Hindlimb muscle (tissue), 1 donor: ENCODE results near the gene CCDC69. TPM values are rescaled to one million over a fixed set of nuclear protein-coding genes. Genes with fewer than 3 reads are reported as not detected.
"Not testable (repeated sequence)": the region's sequence is repeated elsewhere in the genome, so short reads cannot be mapped to it uniquely, and the experiment has no call there.

Source experiments
- DNase-seq: peaks from one replicate; pipeline ENCODE4 v3.0.0-alpha.2; 2013
- polyA plus RNA-seq: library from polyadenylated mRNA; unstranded; fragments of 120-200 nt; gene quantifications from one replicate; pipeline ENCODE4 v1.2.1, GENCODE V29; 2013; ENCODE audit not compliant: insufficient read length

CCDC69 gene
- polyA plus RNA-seq = 86.9 TPM

DNA sequence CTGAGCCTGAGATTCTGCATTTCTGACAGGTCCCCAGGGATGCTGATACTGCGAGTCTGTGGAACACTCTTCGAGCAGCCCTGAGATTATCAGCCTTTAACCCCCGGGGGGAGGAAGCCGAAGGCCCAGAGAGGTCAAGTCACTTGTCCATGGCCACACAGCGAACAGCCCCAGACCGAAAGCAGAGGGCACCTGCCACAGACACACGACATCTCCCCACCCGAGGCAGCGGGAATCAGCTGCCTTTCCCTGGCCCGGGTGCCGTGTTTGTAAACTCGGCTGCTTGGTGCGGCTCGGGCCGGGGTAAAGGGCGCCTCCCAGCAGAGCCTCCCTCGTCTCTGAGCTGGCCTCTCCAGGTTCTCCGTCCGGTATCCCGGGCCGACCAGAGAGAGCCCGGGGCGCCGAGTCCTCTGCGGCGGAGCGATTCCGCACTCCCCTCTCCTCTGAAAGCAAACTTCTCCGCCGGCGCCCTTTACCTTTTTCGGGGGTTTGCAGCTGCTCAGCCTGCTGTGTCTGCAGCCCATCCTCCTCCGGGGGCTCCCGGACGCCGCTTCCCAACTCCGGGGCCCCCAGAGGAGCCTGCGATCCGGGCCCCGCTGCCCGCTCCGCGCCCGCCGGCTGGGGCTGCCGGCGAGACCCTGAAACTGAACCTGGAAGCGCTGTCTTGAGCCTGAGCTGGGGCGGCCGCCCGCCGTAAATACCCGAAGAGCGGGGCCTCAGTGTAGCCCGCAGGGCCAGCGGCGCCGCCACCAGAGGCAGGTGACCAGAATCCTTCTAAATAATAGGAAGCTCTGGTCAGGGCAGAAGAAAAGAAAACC lies at the start of gene CCDC69:
TSS of gene CCDC69 (minus strand) at position 646 of the 818 bp plus-strand sequence. CDS start at position 524, 122 bp downstream.
- DNase-seq = peak; percentile 76

- DNase-seq = no peak
These were observed 47.4 kb upstream of the CCDC69 start for GRCh38 chr5:151271336-151271735.

DNA sequence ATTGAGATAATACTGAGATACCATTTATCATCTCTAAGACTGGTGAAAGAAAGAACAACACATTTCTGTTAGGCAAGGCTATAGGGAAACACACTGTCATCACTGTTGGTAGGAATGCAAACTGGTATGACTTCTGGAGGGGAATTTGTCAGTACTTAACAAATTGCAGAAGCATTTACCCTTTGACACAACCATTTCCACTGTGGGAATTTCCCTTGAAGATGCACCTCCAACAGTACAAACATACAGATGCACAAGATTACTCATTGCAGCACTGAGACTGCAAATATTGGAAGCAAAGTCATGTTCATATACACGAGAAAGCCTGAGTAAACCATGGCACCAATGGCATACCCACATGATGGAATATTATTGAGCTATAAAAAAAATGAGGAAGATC lies 46.7 kb upstream of the CCDC69 start:
- no peak for DNase-seq

DNA sequence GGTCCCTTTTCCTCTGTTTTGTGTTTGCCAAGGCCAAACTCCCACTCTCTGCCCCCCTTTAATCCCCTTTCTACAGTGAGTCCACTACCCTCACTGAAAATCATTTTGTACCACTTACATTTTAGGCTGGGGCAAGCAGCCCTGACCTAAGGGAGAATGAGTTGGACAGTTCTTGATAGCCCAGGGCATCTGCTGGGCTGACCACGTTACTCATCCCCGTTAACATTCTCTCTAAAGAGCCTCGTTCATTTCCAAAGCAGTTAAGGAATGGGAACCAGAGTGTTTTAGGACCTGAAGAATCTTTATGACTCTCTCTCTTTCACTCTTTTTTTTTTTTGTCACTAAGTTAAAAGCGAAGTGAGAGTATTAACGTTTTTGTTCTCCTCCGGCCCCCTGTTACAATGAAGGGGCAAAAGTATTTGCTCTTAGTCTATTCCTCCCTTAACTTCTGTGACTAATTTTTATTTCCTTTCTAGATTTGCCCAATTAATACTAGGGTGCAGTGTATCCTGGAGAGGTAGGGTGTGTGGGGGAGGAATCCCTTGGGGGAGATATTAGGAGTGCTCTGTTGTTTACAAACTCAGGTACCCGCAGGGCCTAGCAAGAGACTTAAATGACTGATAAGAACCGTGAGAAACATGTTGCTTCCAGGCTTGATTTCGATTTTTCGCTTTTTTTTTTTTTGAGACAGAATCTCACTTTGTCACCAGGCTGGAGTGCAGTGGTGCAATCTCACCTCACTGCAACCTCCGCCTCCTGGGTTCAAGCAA lies 43.8 kb upstream of the CCDC69 start:
- DNase-seq = no peak

DNA sequence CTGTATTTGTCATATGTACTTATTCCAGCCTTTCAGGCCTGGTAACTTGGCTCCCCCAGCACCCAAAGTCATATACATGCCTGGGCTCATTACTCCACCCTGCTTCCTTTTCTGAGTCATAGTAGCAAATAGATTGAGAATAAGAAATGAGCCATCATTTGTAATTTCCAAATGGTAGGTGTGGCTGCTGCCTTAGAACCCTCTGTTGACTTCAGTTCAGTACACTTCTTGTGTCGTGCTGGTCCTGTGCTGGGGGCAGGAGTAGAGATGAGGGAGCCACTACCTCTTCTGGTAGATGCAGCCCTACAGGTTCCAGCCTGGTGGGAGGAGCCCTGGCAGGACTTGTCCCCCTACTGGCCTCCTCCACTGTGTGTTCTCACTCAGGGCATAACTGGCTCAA lies 40.2 kb upstream of the CCDC69 start:
- DNase-seq = no peak

DNA sequence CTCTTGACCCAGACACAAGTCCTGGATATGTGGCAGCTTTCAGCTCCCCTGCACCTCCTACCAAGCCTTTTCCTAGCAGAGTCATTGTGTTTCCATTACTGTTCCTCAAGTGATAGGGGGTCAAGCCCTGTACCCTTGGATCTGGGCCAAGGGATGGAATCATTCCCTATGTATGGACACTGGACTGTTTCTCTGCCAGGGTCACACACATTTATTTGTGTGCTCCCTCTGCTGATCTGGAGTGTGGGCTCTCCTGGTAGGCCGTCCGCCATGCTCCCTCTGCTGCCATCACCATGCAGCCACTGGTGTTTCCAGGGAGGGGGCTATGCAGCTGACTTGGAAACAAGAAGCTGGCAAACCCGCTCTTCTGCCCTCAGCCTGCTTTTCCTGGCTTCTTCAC lies 38.6 kb upstream of the CCDC69 start:
- no peak for DNase-seq

DNA sequence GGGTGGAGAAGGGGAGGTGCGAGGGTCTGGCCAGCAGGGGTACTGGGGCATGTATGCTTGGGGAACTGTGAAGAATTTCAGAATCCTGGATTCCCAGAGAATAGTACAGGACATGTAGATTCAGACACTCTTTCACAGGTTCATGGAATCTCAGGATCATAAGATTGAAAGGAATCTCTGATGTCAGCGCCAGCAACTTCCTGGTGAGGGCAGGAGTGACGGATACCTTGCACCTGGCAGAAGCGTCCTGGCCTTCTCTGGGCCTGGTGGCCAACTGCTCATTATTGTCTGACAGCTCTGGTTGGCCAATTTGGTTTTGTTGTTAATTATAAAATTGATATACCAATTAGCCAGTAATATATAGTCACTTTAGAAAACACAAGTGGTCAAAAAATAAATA lies 36.0 kb upstream of the CCDC69 start:
- no peak for DNase-seq

GRCh38 chr5:151258816-151259215 lies 34.9 kb upstream of the CCDC69 start:
- no peak for DNase-seq

- no peak for DNase-seq
These were observed 34.3 kb upstream of the CCDC69 start for GRCh38 chr5:151258201-151258611.

- no peak for DNase-seq
These were observed 33.9 kb upstream of the CCDC69 start for GRCh38 chr5:151257731-151258181.

- DNase-seq = no peak
These were observed 31.9 kb upstream of the CCDC69 start for GRCh38 chr5:151255621-151256286.

DNA sequence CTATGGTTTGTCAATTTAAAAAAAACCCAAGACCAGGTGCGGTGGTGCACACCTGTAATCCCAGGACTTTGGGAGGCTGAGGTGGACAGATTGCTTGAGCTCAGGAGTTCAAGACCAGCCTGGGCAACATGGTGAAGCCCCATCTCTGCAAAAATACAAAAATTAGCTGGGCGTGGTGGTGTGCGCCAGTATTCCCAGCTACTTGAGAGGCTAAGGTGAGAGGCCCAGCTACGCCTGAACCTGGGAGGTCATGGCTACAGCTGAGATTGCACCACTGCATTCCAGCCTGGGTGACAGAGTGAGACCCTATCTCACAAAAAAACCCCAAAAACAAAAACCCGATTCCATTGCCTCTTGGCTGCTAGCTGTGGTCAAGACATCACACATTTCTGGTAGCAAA lies 31.1 kb upstream of the CCDC69 start:
- DNase-seq = not testable (repeated sequence)

DNA sequence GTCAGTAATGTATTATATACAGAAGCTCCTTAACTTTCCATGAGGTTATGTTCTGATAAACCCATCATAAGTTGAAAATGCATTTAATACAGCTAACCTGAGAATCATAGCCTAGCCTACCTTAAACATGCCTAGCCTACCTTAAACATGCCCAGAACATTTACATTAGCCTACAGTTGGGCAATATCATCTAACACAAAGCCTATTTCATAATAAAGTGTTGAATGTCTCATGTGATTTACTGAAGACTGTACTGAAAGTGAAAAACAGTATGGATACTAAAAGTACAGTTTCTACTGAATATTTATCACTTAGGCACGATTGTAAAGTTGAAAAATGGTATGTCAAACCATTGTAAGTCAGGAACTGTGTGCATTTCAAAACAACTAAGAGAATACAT lies 30.7 kb upstream of the CCDC69 start:
- no peak for DNase-seq

DNA sequence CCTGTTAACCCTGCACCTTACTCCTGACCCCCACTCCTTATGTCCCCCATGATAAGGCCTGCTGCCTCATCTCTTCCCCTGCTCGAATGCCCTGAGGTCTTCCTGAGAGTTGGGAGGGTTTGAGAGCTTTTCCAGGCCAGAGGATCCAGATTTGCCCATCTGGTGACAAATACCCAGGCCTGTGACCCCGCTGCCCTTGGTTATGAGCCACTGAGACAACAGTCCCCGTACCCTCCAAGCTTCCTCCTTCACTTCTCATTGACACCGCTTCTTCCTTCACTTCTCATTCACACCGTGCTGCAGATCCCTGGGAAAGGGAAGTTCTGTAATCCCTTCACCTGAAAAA lies 29.7 kb upstream of the CCDC69 start:
- DNase-seq = no peak

- DNase-seq = peak; percentile 99
These were observed 29.1 kb upstream of the CCDC69 start, which contains the start of gene GM2A for GRCh38 chr5:151252762-151253604. TSS of gene GM2A (plus strand) at chr5:151253185. CDS start at chr5:151253217, 32 bp downstream.

DNA sequence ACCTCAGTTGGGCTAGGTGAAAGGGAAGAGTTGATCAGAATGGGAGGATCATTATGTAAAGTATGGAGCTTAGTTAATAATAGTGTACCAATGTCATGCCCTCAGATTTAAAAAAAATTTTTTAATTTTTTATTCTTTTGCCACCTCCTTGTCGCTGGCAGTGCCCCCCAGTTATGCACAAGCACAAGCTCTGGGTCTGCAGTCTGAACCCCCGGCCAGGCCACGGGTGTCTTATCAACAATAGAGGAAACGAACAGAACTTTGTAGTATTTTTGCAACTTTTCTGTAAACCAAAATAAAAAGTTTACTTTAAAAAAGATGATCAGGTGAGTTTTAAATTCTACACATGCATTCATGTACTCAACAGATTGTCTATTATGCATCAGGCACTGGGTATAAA lies 27.7 kb upstream of the CCDC69 start:
- no peak for DNase-seq

GRCh38 chr5:151251001-151251551 lies 27.2 kb upstream of the CCDC69 start:
- no peak for DNase-seq

GRCh38 chr5:151250346-151251000 lies 26.6 kb upstream of the CCDC69 start:
- DNase-seq = no peak

DNA sequence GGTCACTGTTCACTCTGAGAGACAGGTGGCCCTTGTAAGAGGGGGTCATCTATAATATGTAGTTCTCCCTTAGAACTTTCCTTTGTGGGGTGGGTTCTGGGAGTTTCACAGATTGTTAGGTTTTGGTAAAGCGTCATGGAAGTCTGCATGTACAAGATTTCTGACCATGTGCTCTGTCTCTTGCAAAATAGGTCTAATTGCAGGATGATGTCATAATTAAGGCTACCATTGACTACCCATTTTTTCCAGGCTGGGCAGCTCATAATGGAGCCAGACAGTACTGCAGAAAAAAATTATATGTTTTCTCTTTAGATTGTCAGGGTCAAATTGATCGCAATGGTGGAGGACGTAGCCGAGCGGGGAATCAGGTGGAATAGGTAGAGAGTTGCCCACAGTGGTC lies 25.4 kb upstream of the CCDC69 start:
- DNase-seq = no peak

- no peak for DNase-seq
These were observed 24.8 kb upstream of the CCDC69 start for GRCh38 chr5:151248651-151249050.

DNA sequence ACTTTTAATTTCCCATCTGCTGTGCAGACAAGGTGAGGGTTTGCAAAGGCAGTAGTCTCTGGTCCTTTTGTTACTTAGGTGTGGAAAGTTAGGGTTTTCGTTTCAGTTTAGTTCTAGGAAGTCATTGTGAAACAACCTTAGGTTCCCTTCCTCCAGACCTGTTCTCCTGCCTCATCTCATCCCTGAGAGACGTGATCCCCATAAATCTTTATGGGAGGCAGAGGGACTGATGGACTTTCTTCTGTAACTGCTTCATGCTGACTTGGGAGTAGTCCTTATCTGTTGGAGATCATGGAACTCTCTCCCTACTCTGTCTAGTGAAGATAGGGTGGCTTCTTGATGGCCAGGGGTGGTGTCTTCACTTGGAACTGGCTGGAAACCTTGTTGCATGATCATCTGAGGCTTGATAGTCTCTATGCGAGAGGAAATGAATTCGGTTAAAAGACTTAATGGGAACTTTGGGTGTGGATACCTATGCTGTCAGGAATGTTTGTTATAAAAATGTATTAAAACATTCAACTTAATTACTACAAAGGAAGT lies 21.9 kb upstream of the CCDC69 start:
- DNase-seq = no peak
